Activated B cell treated with CpG ODN at 0.5 μM for 24 hours (primary cell): ENCODE results near the gene AP1M1. TPM values are rescaled to one million over a fixed set of nuclear protein-coding genes. Genes with fewer than 3 reads are reported as not detected.

ENCODE experiments used
- ATAC-seq: fragments of 200-7000 bp; cut with Tn5 transposase; one replicate; pipeline ENCODE4 v1.10.0; 2021; ENCODE audit warnings: low read depth, mild to moderate bottlenecking, moderate library complexity
- CTCF ChIA-PET: fragments of 350-600 bp; sonication (Branson Sonifier 250); formaldehyde crosslinking; loops from one replicate; lab custom pipeline; 2021; ENCODE audit warnings: antibody characterized with exemption; lab: Charles Lee
- POLR2A ChIA-PET: fragments of 350-600 bp; sonication (Branson Sonifier 250); formaldehyde crosslinking; loops from one replicate; lab custom pipeline; 2021; ENCODE audit warnings: antibody characterized with exemption; lab: Charles Lee
- DNase-seq: peaks from one replicate; pipeline ENCODE4 v3.0.0; 2022
- H3K27ac Mint-ChIP-seq: one replicate; pipeline ENCODE4 v1.8.0; 2020; ENCODE audit warnings: mixed read lengths
- H3K27me3 Mint-ChIP-seq: one replicate; pipeline ENCODE4 v1.8.0; 2021; ENCODE audit warnings: mixed read lengths
- H3K36me3 Mint-ChIP-seq: one replicate; pipeline ENCODE4 v1.8.0; 2021; ENCODE audit warnings: low read depth, mixed read lengths
- H3K4me1 Mint-ChIP-seq: one replicate; pipeline ENCODE4 v1.8.0; 2021; ENCODE audit warnings: mixed read lengths
- H3K4me3 Mint-ChIP-seq: one replicate; pipeline ENCODE4 v1.8.0; 2020; ENCODE audit warnings: mild to moderate bottlenecking, mixed read lengths
- H3K9me3 Mint-ChIP-seq: one replicate; pipeline ENCODE4 v1.8.0; 2020; ENCODE audit warnings: mixed read lengths
- CTCF ChIP-seq: fragments of 200-600 bp; IDR thresholded peaks from one replicate; pipeline ENCODE4 v1.8.0; 2022; ENCODE audit warnings: antibody characterized with exemption, mild to moderate bottlenecking
- intact Hi-C: fragments of 100-400 bp; cut with micrococcal nuclease; formaldehyde crosslinking; loops from one replicate; pipeline ENCODE4 v1.15.1; 2024
- total RNA-seq: library from RNA; stranded (reverse); gene quantifications from 2 replicates; pipeline ENCODE4 v1.2.3, GENCODE V29; 2022

The AP1M1 gene
- total RNA-seq, 1 donor from 2014 or later: 87.5 TPM

GRCh38 chr19:16225279-16226183, 27.8 kb downstream of the AP1M1 start:
- H3K4me1 Mint-ChIP-seq: no peaks in the 10 kb centered on the region
- ChIA-PET CTCF (no interaction called here), POLR2A (no interaction called here)
- H3K36me3 Mint-ChIP-seq: peaks cover 80% of the 10 kb centered on the region
- intact Hi-C loops: no loop called here
- no peaks in the 10 kb centered on the region for H3K27me3 Mint-ChIP-seq
- H3K9me3 Mint-ChIP-seq: peaks cover 6% of the 10 kb centered on the region
- TF ChIP-seq CTCF: no peak
- no peak overlapping the region for H3K27ac Mint-ChIP-seq
- H3K4me3 Mint-ChIP-seq: no peak overlapping the region
- ATAC-seq: no peak
- no peak for DNase-seq

GRCh38 chr19:16226184-16226591, 28.5 kb downstream of the AP1M1 start:
- POLR2A ChIA-PET: no interaction called here
- H3K36me3 Mint-ChIP-seq: peaks cover 78% of the 10 kb centered on the region

GRCh38 chr19:16226878-16227836, 29.4 kb downstream of the AP1M1 start:
- ChIA-PET POLR2A (no interaction called here), CTCF (no interaction called here)
- intact Hi-C loops: no loop called here
- no peak for TF ChIP-seq CTCF
- H3K4me1 Mint-ChIP-seq: no peaks in the 10 kb centered on the region
- no peak overlapping the region for H3K4me3 Mint-ChIP-seq
- ATAC-seq: no peak
- H3K27ac Mint-ChIP-seq: no peak overlapping the region
- no peaks in the 10 kb centered on the region for H3K27me3 Mint-ChIP-seq
- no peak for DNase-seq
- H3K9me3 Mint-ChIP-seq: peaks cover 3% of the 10 kb centered on the region
- H3K36me3 Mint-ChIP-seq: peaks cover 78% of the 10 kb centered on the region

More at GRCh38 chr19:16226184-16226591, 28.5 kb downstream of the AP1M1 start:
- Mint-ChIP-seq H3K4me1 (no peaks in the 10 kb centered on the region), H3K27me3 (no peaks in the 10 kb centered on the region), H3K4me3 (no peak overlapping the region), H3K9me3 (peaks cover 3% of the 10 kb centered on the region), H3K27ac (no peak overlapping the region)
- intact Hi-C loops: no loop called here
- ATAC-seq (no peak), DNase-seq (no peak)
- no peak for TF ChIP-seq CTCF
- CTCF ChIA-PET: no interaction called here

GRCh38 chr19:16227837-16228636, 30.3 kb downstream of the AP1M1 start:
- H3K27ac Mint-ChIP-seq: no peak overlapping the region

More at GRCh38 chr19:16227837-16228636, 30.3 kb downstream of the AP1M1 start:
- CTCF ChIA-PET: no interaction called here
- Mint-ChIP-seq H3K9me3 (peaks cover under 1% of the 10 kb centered on the region), H3K36me3 (peaks cover 77% of the 10 kb centered on the region), H3K27me3 (no peaks in the 10 kb centered on the region), H3K4me1 (no peaks in the 10 kb centered on the region), H3K4me3 (no peak overlapping the region)
- DNase-seq: no peak
- no peak for ATAC-seq
- POLR2A ChIA-PET: no interaction called here
- TF ChIP-seq CTCF: no peak
- intact Hi-C loops: no loop called here
